WTC11 (cell line): ENCODE data around the gene BPGM. TPM values are rescaled to one million over a fixed set of nuclear protein-coding genes. Genes with fewer than 3 reads are reported as not detected.
A peak's percentile ranks its signal among the peaks of the same experiment; 100 is the strongest.

Source experiments
- ATAC-seq: fragments of 200-7000 bp; cut with Tn5 transposase; 2 replicates; pipeline ENCODE4 v1.10.0; 2021; ENCODE audit warnings: mild to moderate bottlenecking, moderate library complexity
- CTCF ChIA-PET: fragments of 300-600 bp; sonication (Branson Sonifier 250); formaldehyde crosslinking; loops from one replicate; lab custom pipeline; 2021; ENCODE audit warnings: antibody characterized with exemption; lab: Charles Lee
- POLR2A ChIA-PET: fragments of 350-600 bp; sonication (Branson Sonifier 250); formaldehyde crosslinking; loops from one replicate; lab custom pipeline; 2021; ENCODE audit warnings: antibody characterized with exemption; lab: Charles Lee
- DNase-seq: peaks from one replicate; pipeline ENCODE4 v3.0.0; 2021; ENCODE audit warnings: low spot score
- H3K27ac Mint-ChIP-seq: 2 replicates; pipeline ENCODE4 v1.8.0; 2021; ENCODE audit warnings: mixed read lengths
- H3K27me3 Mint-ChIP-seq: 2 replicates; pipeline ENCODE4 v1.8.0; 2021; ENCODE audit warnings: low read depth, mild to moderate bottlenecking, moderate library complexity, mixed read lengths
- H3K36me3 Mint-ChIP-seq: 2 replicates; pipeline ENCODE4 v1.8.0; 2021; ENCODE audit warnings: mixed read lengths
- H3K4me1 Mint-ChIP-seq: 2 replicates; pipeline ENCODE4 v1.8.0; 2022; ENCODE audit warnings: mixed read lengths
- H3K4me3 Mint-ChIP-seq: 2 replicates; pipeline ENCODE4 v1.8.0; 2021; ENCODE audit warnings: mild to moderate bottlenecking, moderate library complexity, mixed read lengths
- H3K9me3 Mint-ChIP-seq: 2 replicates; pipeline ENCODE4 v1.8.0; 2021; ENCODE audit warnings: mixed read lengths
- ARID4B ChIP-seq: sonication (generic); formaldehyde crosslinking; IDR thresholded peaks from 2 replicates; pipeline ENCODE4 v1.8.0; 2023; ENCODE audit warnings: missing genetic modification reagents, mild to moderate bottlenecking, borderline replicate concordance
- ATF2 ChIP-seq: sonication (generic); formaldehyde crosslinking; IDR thresholded peaks from 2 replicates; pipeline ENCODE4 v1.8.1; 2022; ENCODE audit warnings: low read depth, missing genetic modification reagents, borderline replicate concordance
- ATF3 ChIP-seq: sonication (generic); formaldehyde crosslinking; conservative IDR thresholded peaks from 2 replicates; pipeline ENCODE4 v1.8.1; 2022; ENCODE audit warnings: mild to moderate bottlenecking, missing genetic modification reagents
- CBFB ChIP-seq: sonication (generic); formaldehyde crosslinking; IDR thresholded peaks from 2 replicates; pipeline ENCODE4 v1.8.1; 2022; ENCODE audit warnings: mild to moderate bottlenecking, low read depth, missing genetic modification reagents
- CREM ChIP-seq: sonication (generic); formaldehyde crosslinking; IDR thresholded peaks from 2 replicates; pipeline ENCODE4 v1.8.1; 2022; ENCODE audit warnings: mild to moderate bottlenecking, missing genetic modification reagents, moderate library complexity
- FOXJ3 ChIP-seq: sonication (generic); formaldehyde crosslinking; IDR thresholded peaks from 2 replicates; pipeline ENCODE4 v1.9.0; 2021; ENCODE audit warnings: missing genetic modification reagents, mild to moderate bottlenecking, borderline replicate concordance
- FOXK1 ChIP-seq: sonication (generic); formaldehyde crosslinking; IDR thresholded peaks from 2 replicates; pipeline ENCODE4 v1.8.0; 2022; ENCODE audit warnings: mild to moderate bottlenecking, moderate library complexity, missing genetic modification reagents
- FOXP1 ChIP-seq: sonication (generic); formaldehyde crosslinking; IDR thresholded peaks from 2 replicates; pipeline ENCODE4 v1.8.0; 2022; ENCODE audit warnings: missing genetic modification reagents, mild to moderate bottlenecking, moderate library complexity, borderline replicate concordance
- IRF2 ChIP-seq: sonication (generic); formaldehyde crosslinking; IDR thresholded peaks from 2 replicates; pipeline ENCODE4 v1.8.0; 2022; ENCODE audit warnings: low read depth, missing genetic modification reagents, borderline replicate concordance
- JAZF1 ChIP-seq: fragments of 250-450 bp; sonication (Bioruptor Pico); IDR thresholded peaks from 2 replicates; pipeline ENCODE4 v1.9.0; 2021; ENCODE audit warnings: moderate library complexity, mild to moderate bottlenecking, inconsistent platforms
- MXD4 ChIP-seq: fragments of 250-450 bp; sonication (Bioruptor Pico); IDR thresholded peaks from 2 replicates; pipeline ENCODE4 v1.8.0; 2021; ENCODE audit warnings: mild to moderate bottlenecking, moderate library complexity, borderline replicate concordance
- NFATC4 ChIP-seq: fragments of 250-450 bp; sonication (Bioruptor Pico); IDR thresholded peaks from 2 replicates; pipeline ENCODE4 v1.9.0; 2021; ENCODE audit warnings: mild to moderate bottlenecking
- NFE2L1 ChIP-seq: sonication (generic); formaldehyde crosslinking; IDR thresholded peaks from 2 replicates; pipeline ENCODE4 v1.8.1; 2023; ENCODE audit warnings: missing genetic modification reagents
- NFYB ChIP-seq: sonication (generic); formaldehyde crosslinking; conservative IDR thresholded peaks from 2 replicates; pipeline ENCODE4 v1.8.0; 2022; ENCODE audit warnings: low read depth, missing genetic modification reagents
- RELA ChIP-seq: sonication (generic); formaldehyde crosslinking; IDR thresholded peaks from 2 replicates; pipeline ENCODE4 v1.8.1; 2022; ENCODE audit warnings: missing genetic modification reagents, mild to moderate bottlenecking, borderline replicate concordance
- SMAD3 ChIP-seq: sonication (generic); formaldehyde crosslinking; IDR thresholded peaks from 2 replicates; pipeline ENCODE4 v1.8.0; 2022; ENCODE audit warnings: missing genetic modification reagents, mild to moderate bottlenecking, borderline replicate concordance
- TCF7 ChIP-seq: sonication (generic); formaldehyde crosslinking; IDR thresholded peaks from 2 replicates; pipeline ENCODE4 v1.8.0; 2022; ENCODE audit warnings: mild to moderate bottlenecking, low read depth, missing genetic modification reagents, moderate library complexity
- ZNF121 ChIP-seq: sonication (generic); formaldehyde crosslinking; IDR thresholded peaks from 2 replicates; pipeline ENCODE4 v1.8.0; 2023; ENCODE audit warnings: missing genetic modification reagents
- ZNF219 ChIP-seq: sonication (generic); formaldehyde crosslinking; IDR thresholded peaks from 2 replicates; pipeline ENCODE4 v1.8.0; 2023; ENCODE audit warnings: missing genetic modification reagents, mild to moderate bottlenecking, borderline replicate concordance
- ZNF512 ChIP-seq: sonication (generic); formaldehyde crosslinking; IDR thresholded peaks from 2 replicates; pipeline ENCODE4 v1.8.1; 2022; ENCODE audit warnings: missing genetic modification reagents, borderline replicate concordance
- ZSCAN18 ChIP-seq: fragments of 250-450 bp; sonication (Bioruptor Pico); IDR thresholded peaks from 2 replicates; pipeline ENCODE4 v2.1.2; 2022; ENCODE audit warnings: mild to moderate bottlenecking, moderate library complexity
- total RNA-seq: library from RNA; stranded (reverse); gene quantifications from 3 replicates; pipeline ENCODE4 v1.2.3, GENCODE V29; 2021
- TF ChIP-seq, protein P1 (sequence below): sonication (generic); formaldehyde crosslinking; IDR thresholded peaks from 2 replicates; pipeline ENCODE4 v1.8.1; 2023; ENCODE audit warnings: mild to moderate bottlenecking, missing genetic modification reagents, moderate library complexity

The BPGM gene
- total RNA-seq, 1 experiment from 2014 or later, result 14.6 TPM

DNA sequence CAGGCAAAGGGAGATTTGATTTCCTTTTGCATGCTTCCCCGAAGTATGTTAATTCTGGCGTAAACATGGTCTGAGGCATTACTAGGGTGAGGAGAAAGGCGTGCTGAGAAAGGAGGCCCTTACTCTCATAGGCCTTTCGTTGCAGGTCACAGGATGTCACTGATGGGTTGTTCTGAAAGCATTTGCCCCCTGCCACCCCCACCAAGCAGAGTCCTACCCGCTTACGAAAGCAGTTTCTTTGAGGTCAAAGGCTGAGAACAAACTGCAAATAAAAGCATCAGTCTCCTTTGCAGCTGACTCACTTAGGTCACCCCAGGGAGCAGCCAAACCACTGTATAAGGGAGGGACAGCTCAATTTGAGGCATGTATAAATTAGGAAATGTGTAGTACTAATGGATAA, 57.1 kb downstream of the BPGM start:
- TF ChIP-seq NFYB, result no peak
- no peak for TF ChIP-seq ATF3 (CRISPR knock-in tag)
- TF ChIP-seq ARID4B, result no peak
- no peak for TF ChIP-seq ZSCAN18 (CRISPR knock-in tag)
- no peak for TF ChIP-seq ZNF121 (CRISPR knock-in tag)
- TF ChIP-seq CBFB (CRISPR knock-in tag), result no peak
- no peak for TF ChIP-seq FOXJ3 (CRISPR knock-in tag)
- TF ChIP-seq CREM (CRISPR knock-in tag), result no peak
- Mint-ChIP-seq H3K4me3 (no peak overlapping the region), H3K4me1 (peaks cover 21% of the 10 kb centered on the region), H3K27me3 (no peaks in the 10 kb centered on the region), H3K27ac (no peak overlapping the region), H3K36me3 (no peaks in the 10 kb centered on the region), H3K9me3 (no peaks in the 10 kb centered on the region)
- DNase-seq (no peak), ATAC-seq (peak; percentile 49)
- POLR2A ChIA-PET, result no interaction called here
- CTCF ChIA-PET, result interaction anchor here (2.0 to 2.1 kb wide), 2 partner anchors 10 to 21 kb away, joined by 8 to 9 read pairs; no protein-coding TSS in a partner anchor

GRCh38 chr7:134704827-134705226, 58.2 kb downstream of the BPGM start:
- H3K4me1 Mint-ChIP-seq, result peaks cover 14% of the 10 kb centered on the region
- ChIA-PET POLR2A (no interaction called here), CTCF (no interaction called here)
- no peaks in the 10 kb centered on the region for H3K27me3 Mint-ChIP-seq
- H3K36me3 Mint-ChIP-seq, result no peaks in the 10 kb centered on the region
- no peak overlapping the region for H3K4me3 Mint-ChIP-seq
- no peak for ATAC-seq
- no peak overlapping the region for H3K27ac Mint-ChIP-seq
- no peak for DNase-seq
- TF ChIP-seq ZNF219 (CRISPR knock-in tag) (no peak), FOXK1 (CRISPR knock-in tag) (no peak), IRF2 (no peak), TCF7 (CRISPR knock-in tag) (no peak), RELA (CRISPR knock-in tag) (no peak), MXD4 (CRISPR knock-in tag) (no peak), ZNF512 (CRISPR knock-in tag) (no peak), JAZF1 (CRISPR knock-in tag) (no peak), ARID4B (no peak), FOXP1 (CRISPR knock-in tag) (no peak), NFATC4 (CRISPR knock-in tag) (no peak), NFE2L1 (CRISPR knock-in tag) (no peak), SMAD3 (CRISPR knock-in tag) (no peak), ATF2 (CRISPR knock-in tag) (no peak)
- TF ChIP-seq, protein P1, sequence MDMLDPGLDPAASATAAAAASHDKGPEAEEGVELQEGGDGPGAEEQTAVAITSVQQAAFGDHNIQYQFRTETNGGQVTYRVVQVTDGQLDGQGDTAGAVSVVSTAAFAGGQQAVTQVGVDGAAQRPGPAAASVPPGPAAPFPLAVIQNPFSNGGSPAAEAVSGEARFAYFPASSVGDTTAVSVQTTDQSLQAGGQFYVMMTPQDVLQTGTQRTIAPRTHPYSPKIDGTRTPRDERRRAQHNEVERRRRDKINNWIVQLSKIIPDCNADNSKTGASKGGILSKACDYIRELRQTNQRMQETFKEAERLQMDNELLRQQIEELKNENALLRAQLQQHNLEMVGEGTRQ, result no peak
- no peaks in the 10 kb centered on the region for H3K9me3 Mint-ChIP-seq
